Spleen (tissue), 11 donors: ENCODE results near the gene SLC38A8. TPM values are rescaled to one million over a fixed set of nuclear protein-coding genes. Genes with fewer than 3 reads are reported as not detected.

Experiments used
- DNase-seq: peaks from one replicate; pipeline ENCODE4 v3.0.0-alpha.2; 2020
- H3K27ac ChIP-seq, 8 donors: fragments of 200-600 bp; sonication (generic) in 7 of 8; 1 replicate in 4 of 8; 2 replicates in 4 of 8; pipeline versions ENCODE4 v1.5.0 to v1.8.0; 2016 to 2021; ENCODE audit warnings: inconsistent platforms in 4 of 8, mild to moderate bottlenecking in 4 of 8, moderate library complexity in 1 of 8
- H3K27me3 ChIP-seq, 7 donors: fragments of 200-600 bp; sonication (generic) in 6 of 7; replicated peaks in 1 of 7; 1 replicate in 4 of 7; 2 replicates in 3 of 7; pipeline versions ENCODE4 v1.5.0 to v1.8.0; 2016 to 2021; ENCODE audit warnings: inconsistent platforms in 3 of 7, mild to moderate bottlenecking in 1 of 7
- H3K36me3 ChIP-seq, 6 donors: fragments of 200-600 bp; sonication (generic) in 5 of 6; 1 replicate in 4 of 6; 2 replicates in 2 of 6; pipeline versions ENCODE4 v1.5.0 to v1.8.0; 2016 to 2021; ENCODE audit warnings: inconsistent platforms in 2 of 6
- H3K4me1 ChIP-seq, 6 donors: fragments of 200-600 bp; sonication (generic) in 5 of 6; 1 replicate in 3 of 6; 2 replicates in 3 of 6; pipeline versions ENCODE4 v1.5.0 to v1.8.0; 2016 to 2021; ENCODE audit warnings: inconsistent platforms in 3 of 6
- H3K4me3 ChIP-seq, 8 donors: fragments of 200-600 bp; sonication (generic) in 7 of 8; 1 replicate in 4 of 8; 2 replicates in 4 of 8; pipeline versions ENCODE4 v1.5.0 to v1.8.0; 2016 to 2021; ENCODE audit warnings: inconsistent platforms in 4 of 8, mild to moderate bottlenecking in 4 of 8, moderate library complexity in 2 of 8
- H3K9me3 ChIP-seq, 8 donors: fragments of 200-600 bp; sonication (generic) in 7 of 8; 1 replicate in 4 of 8; 2 replicates in 4 of 8; pipeline versions ENCODE4 v1.5.0 to v1.8.0; 2016 to 2021; ENCODE audit warnings: inconsistent platforms in 4 of 8
- CTCF ChIP-seq, 11 experiments: fragments of 200-600 bp in 7 of 11; fragments of 450-650 bp in 4 of 11; sonication (generic) in 4 of 11; IDR thresholded peaks in 8 of 11; conservative IDR thresholded peaks in 3 of 11; 1 replicate in 7 of 11; 2 replicates in 4 of 11; pipeline versions ENCODE4 v1.4.0 to v1.8.0; 2016 to 2021; ENCODE audit warnings: antibody characterized with exemption in 11 of 11, inconsistent platforms in 4 of 11, mild to moderate bottlenecking in 1 of 11
- POLR2A ChIP-seq, 3 donors: fragments of 450-650 bp; IDR thresholded peaks; one replicate each; pipeline ENCODE4 v1.5.1; 2017; ENCODE audit warnings: antibody characterized with exemption in 3 of 3, mild to moderate bottlenecking in 1 of 3
- POLR2AphosphoS5 ChIP-seq, 3 donors: sonication (generic); formaldehyde crosslinking; IDR thresholded peaks; one replicate each; pipeline ENCODE4 v1.5.1; 2017; ENCODE audit warnings: antibody characterized with exemption in 3 of 3
- WGBS, 5 donors: extraction: QIAGEN DNeasy Blood & Tissue Kit in 3 of 5; methylation state at CpG; one replicate each; pipeline versions ENCODE4 v1.1.5 to v1.1.7; 2013 to 2018; 5-methylcytosine and 5-hydroxymethylcytosine counted together
- intact Hi-C: fragments of 100-400 bp; cut with DNase I; formaldehyde crosslinking; loops from one replicate; pipeline ENCODE4 v1.15.0; 2023; ENCODE audit warnings: low total_unique reads
- polyA plus RNA-seq, 3 donors: library from polyadenylated mRNA; stranded (reverse); fragments of 200-250 nt; gene quantifications; one replicate each; pipeline ENCODE4 v1.2.1, GENCODE V29; 2013
- total RNA-seq, 7 donors: library from RNA; depleted of rRNA in 3 of 7; stranded (reverse); fragments of >200 nt in 3 of 7; fragmentation: NEBNext Ultra II Directional in 4 of 7; extraction: Animal tissue kit (Norgen Biotek cat#: 25700) in 4 of 7; gene quantifications; one replicate each; pipeline versions ENCODE4 v1.1.0 to v1.2.1, GENCODE V29; 2016 to 2021
- donor health status: healthy with polysubstance abuse.
- donor health status: DM: no; HTN: no; CAD: no; lungs with moderate emphysema.
- donor health status: DM: no; HTN: no; CAD: no.
- donor health status: Bipolar disorder and iron deficiency.
- donor health status: healthy.
- donor health status: DM: no; HTN: no; CAD: no.
- donor health status: DM: yes; HTN: yes; CAD: no.

Gene SLC38A8
- total and polyA plus RNA-seq, 10 donors: 0.37 TPM; not detected in 9

DNA sequence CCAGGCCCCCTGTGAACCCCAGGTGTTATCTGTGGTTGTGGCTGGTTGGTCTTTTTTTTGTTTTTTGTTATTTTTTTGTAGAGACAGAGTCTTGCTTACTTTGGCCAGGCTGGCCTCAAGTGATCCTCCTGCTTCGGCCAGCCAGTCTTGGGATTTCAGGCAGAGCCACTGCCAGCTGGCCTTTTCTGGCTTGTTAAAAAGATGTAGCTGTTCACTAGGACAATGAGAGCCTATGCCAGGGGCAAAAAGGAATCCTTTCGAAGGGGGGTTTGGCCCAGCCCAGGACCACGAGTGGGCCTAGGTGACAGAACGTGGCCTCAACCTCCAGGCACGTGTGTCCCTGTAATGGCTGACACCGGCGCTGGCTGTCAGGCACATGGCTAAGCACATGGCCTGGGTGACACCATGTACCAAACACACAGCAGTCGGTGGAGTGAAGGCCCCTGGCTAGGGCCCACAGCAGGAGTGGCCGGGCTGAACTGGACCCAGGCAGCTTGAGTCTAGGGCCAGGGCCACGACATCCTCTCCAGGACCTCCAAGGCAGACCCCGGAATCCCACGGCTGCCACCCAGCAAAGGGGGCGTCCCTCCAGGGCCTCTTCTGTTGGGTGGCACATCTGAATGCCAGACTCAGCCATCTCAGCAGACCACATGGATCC lies 6.9 kb upstream of the SLC38A8 start:
- Histone ChIP-seq H3K27me3 (peaks cover 0 to 9% (median 0%) of the 10 kb centered on the region in 7 donors), H3K4me3 (no peak overlapping the region), H3K27ac (no peak overlapping the region), H3K4me1 (no peaks in the 10 kb centered on the region), H3K36me3 (peaks cover 0 to 77% (median 44%) of the 10 kb centered on the region in 6 donors), H3K9me3 (no peaks in the 10 kb centered on the region)
- WGBS, 5 donors: 83 to 94% (median 91%) methylated on average over 9 to 13 of the region's 13 CpGs
- peak; percentile 59 for DNase-seq
- intact Hi-C loops: no loop called here
- TF ChIP-seq POLR2A (IDR thresholded peaks at IDR 0.05): no peak
- TF ChIP-seq CTCF (IDR thresholded peaks at IDR 0.05 in 8 of 11, conservative IDR thresholded peaks at IDR 0.05 in 3 of 11): no peak
- peak in 1 of 3 donors; percentile 33 for TF ChIP-seq POLR2AphosphoS5 (IDR thresholded peaks at IDR 0.05)

GRCh38 chr16:84048871-84049270 lies 6.3 kb upstream of the SLC38A8 start:
- Histone ChIP-seq H3K4me1 (peaks cover 0 to 5% (median 0%) of the 10 kb centered on the region in 6 donors), H3K36me3 (peaks cover 0 to 70% (median 38%) of the 10 kb centered on the region in 6 donors), H3K27me3 (peaks cover 0 to 16% (median 0%) of the 10 kb centered on the region in 7 donors), H3K27ac (no peak overlapping the region), H3K4me3 (no peak overlapping the region), H3K9me3 (no peaks in the 10 kb centered on the region)
- DNase-seq: peak; percentile 43
- 92 to 97% (median 96%) methylated on average over 12 to 13 of the region's 13 CpGs for WGBS, 5 donors
- no peak for TF ChIP-seq POLR2A (IDR thresholded peaks at IDR 0.05)
- peak in 1 of 3 donors; percentile 31 for TF ChIP-seq POLR2AphosphoS5 (IDR thresholded peaks at IDR 0.05)
- no peak for TF ChIP-seq CTCF (IDR thresholded peaks at IDR 0.05 in 8 of 11, conservative IDR thresholded peaks at IDR 0.05 in 3 of 11)
- intact Hi-C loops: no loop called here

GRCh38 chr16:84048270-84048669 lies 5.7 kb upstream of the SLC38A8 start:
- peak; percentile 66 for DNase-seq
- H3K4me3 ChIP-seq: no peak overlapping the region
- no peaks in the 10 kb centered on the region for H3K9me3 ChIP-seq
- intact Hi-C loops: no loop called here
- peaks cover 0 to 22% (median 0%) of the 10 kb centered on the region in 7 donors for H3K27me3 ChIP-seq
- peaks cover 0 to 11% (median 0%) of the 10 kb centered on the region in 6 donors for H3K4me1 ChIP-seq
- H3K27ac ChIP-seq: no peak overlapping the region
- TF ChIP-seq CTCF (IDR thresholded peaks at IDR 0.05 in 8 of 11, conservative IDR thresholded peaks at IDR 0.05 in 3 of 11) (no peak), POLR2A (IDR thresholded peaks at IDR 0.05) (no peak), POLR2AphosphoS5 (IDR thresholded peaks at IDR 0.05) (no peak)
- WGBS, 5 donors: 87 to 93% (median 90%) methylated on average over 7 of the region's 7 CpGs
- H3K36me3 ChIP-seq: peaks cover 0 to 64% (median 32%) of the 10 kb centered on the region in 6 donors

- Histone ChIP-seq H3K4me3 (no peak overlapping the region), H3K27me3 (peaks cover 0 to 28% (median 0%) of the 10 kb centered on the region in 7 donors), H3K36me3 (peaks cover 0 to 58% (median 25%) of the 10 kb centered on the region in 6 donors), H3K4me1 (peaks cover 0 to 13% (median 0%) of the 10 kb centered on the region in 6 donors), H3K27ac (no peak overlapping the region), H3K9me3 (no peaks in the 10 kb centered on the region)
- WGBS, 5 donors: 83 to 92% (median 89%) methylated on average over 3 to 6 of the region's 6 CpGs
- intact Hi-C loops: no loop called here
- DNase-seq: peak; percentile 64
- TF ChIP-seq POLR2AphosphoS5 (IDR thresholded peaks at IDR 0.05): no peak
- TF ChIP-seq CTCF (IDR thresholded peaks at IDR 0.05 in 8 of 11, conservative IDR thresholded peaks at IDR 0.05 in 3 of 11): no peak
- TF ChIP-seq POLR2A (IDR thresholded peaks at IDR 0.05): no peak
These were observed 5.0 kb upstream of the SLC38A8 start for GRCh38 chr16:84047626-84048025.
